HepG2 (cell line): Measurements from ENCODE around the gene PSMB10. TPM values are rescaled to one million over a fixed set of nuclear protein-coding genes. Genes with fewer than 3 reads are reported as not detected.

Experiments used
- BCL6 ChIP-seq: IDR thresholded peaks from 2 replicates; pipeline ENCODE4 v1.6.1; 2016; ENCODE audit warnings: missing genetic modification reagents, missing compliant biosample characterization
- CBX2 ChIP-seq, 2 experiments: fragments of 200-600 bp in 1 of 2; sonication (generic); formaldehyde crosslinking in 1 of 2; IDR thresholded peaks; 2 replicates each; pipeline versions ENCODE4 v1.7.0 to v1.8.1; 2018 to 2022; ENCODE audit warnings: low read depth in 2 of 2, low read length in 1 of 2, mild to moderate bottlenecking in 1 of 2, missing genetic modification reagents in 1 of 2
- CBX5 ChIP-seq: sonication (generic); formaldehyde crosslinking; IDR thresholded peaks from 2 replicates; pipeline ENCODE4 v1.4.0; 2020; ENCODE audit warnings: missing genetic modification reagents, borderline replicate concordance
- FOSL1 ChIP-seq: sonication (generic); formaldehyde crosslinking; IDR thresholded peaks from 2 replicates; pipeline ENCODE4 v1.9.0; 2021; ENCODE audit warnings: missing genetic modification reagents, borderline replicate concordance
- FOXA3 ChIP-seq: IDR thresholded peaks from 2 replicates; pipeline ENCODE4 v1.6.1; 2016; ENCODE audit warnings: missing genetic modification reagents, missing compliant biosample characterization
- FOXC1 ChIP-seq: sonication (generic); formaldehyde crosslinking; IDR thresholded peaks from 2 replicates; pipeline ENCODE4 v1.8.0; 2022; ENCODE audit warnings: mild to moderate bottlenecking, missing genetic modification reagents, borderline replicate concordance
- GFI1 ChIP-seq: sonication (generic); formaldehyde crosslinking; IDR thresholded peaks from 2 replicates; pipeline ENCODE4 v1.5.0; 2020; ENCODE audit warnings: missing genetic modification reagents, mild to moderate bottlenecking, borderline replicate concordance
- GPN1 ChIP-seq: sonication (generic); formaldehyde crosslinking; IDR thresholded peaks from 2 replicates; pipeline ENCODE4 v1.5.1; 2020; ENCODE audit warnings: missing genetic modification reagents, borderline replicate concordance
- ISL2 ChIP-seq: sonication (generic); formaldehyde crosslinking; IDR thresholded peaks from 2 replicates; pipeline ENCODE4 v1.5.0; 2020; ENCODE audit warnings: missing genetic modification reagents
- KLF11 ChIP-seq: IDR thresholded peaks from 2 replicates; pipeline ENCODE4 v1.6.1; 2016; ENCODE audit warnings: missing compliant biosample characterization
- KLF16 ChIP-seq, 2 experiments: sonication (generic) in 1 of 2; formaldehyde crosslinking in 1 of 2; IDR thresholded peaks; 2 replicates each; pipeline versions ENCODE4 v1.6.1 to v1.8.0; 2016 to 2023; ENCODE audit warnings: missing genetic modification reagents in 2 of 2, missing compliant biosample characterization in 1 of 2
- NFE2L1 ChIP-seq: sonication (generic); formaldehyde crosslinking; IDR thresholded peaks from 2 replicates; pipeline ENCODE4 v1.4.0; 2020; ENCODE audit warnings: missing genetic modification reagents, mild to moderate bottlenecking, borderline replicate concordance
- NFKB2 ChIP-seq: sonication (generic); formaldehyde crosslinking; IDR thresholded peaks from 2 replicates; pipeline ENCODE4 v1.4.0; 2020; ENCODE audit warnings: missing genetic modification reagents, borderline replicate concordance
- NR2C2 ChIP-seq: sonication (generic); formaldehyde crosslinking; IDR thresholded peaks from 2 replicates; pipeline ENCODE4 v1.4.0; 2020; ENCODE audit warnings: missing genetic modification reagents, mild to moderate bottlenecking, moderate library complexity, borderline replicate concordance
- NRL ChIP-seq: sonication (generic); formaldehyde crosslinking; IDR thresholded peaks from 2 replicates; pipeline ENCODE4 v1.5.0; 2020; ENCODE audit warnings: missing genetic modification reagents, mild to moderate bottlenecking, moderate library complexity, borderline replicate concordance
- PAXIP1 ChIP-seq: sonication (generic); formaldehyde crosslinking; conservative IDR thresholded peaks from 2 replicates; pipeline ENCODE4 v1.4.0; 2020; ENCODE audit warnings: mild to moderate bottlenecking, missing genetic modification reagents, moderate library complexity
- RCOR2 ChIP-seq: IDR thresholded peaks from 2 replicates; pipeline ENCODE4 v1.6.1; 2016; ENCODE audit warnings: missing biosample characterization, missing genetic modification reagents
- RXRB ChIP-seq: IDR thresholded peaks from 2 replicates; pipeline ENCODE4 v1.6.1; 2016; ENCODE audit warnings: borderline replicate concordance, missing genetic modification reagents, missing compliant biosample characterization
- SIN3B ChIP-seq: fragments of 150-350 bp; IDR thresholded peaks from 2 replicates; pipeline ENCODE4 v1.6.1; 2014; ENCODE audit warnings: low read length
- TARDBP ChIP-seq: sonication (generic); formaldehyde crosslinking; IDR thresholded peaks from 2 replicates; pipeline ENCODE4 v1.8.0; 2022; ENCODE audit warnings: mild to moderate bottlenecking, missing genetic modification reagents
- TOE1 ChIP-seq: sonication (generic); formaldehyde crosslinking; IDR thresholded peaks from 2 replicates; pipeline ENCODE4 v1.4.0; 2020; ENCODE audit warnings: mild to moderate bottlenecking, missing genetic modification reagents
- ZNF20 ChIP-seq: sonication (generic); formaldehyde crosslinking; IDR thresholded peaks from 2 replicates; pipeline ENCODE4 v1.4.0; 2020; ENCODE audit warnings: mild to moderate bottlenecking, moderate library complexity, missing genetic modification reagents
- ZNF24 ChIP-seq: fragments of 450-650 bp; IDR thresholded peaks from 2 replicates; pipeline ENCODE4 v1.6.1; 2017; ENCODE audit warnings: antibody characterized with exemption, mild to moderate bottlenecking
- ZNF337 ChIP-seq: sonication (generic); formaldehyde crosslinking; IDR thresholded peaks from 2 replicates; pipeline ENCODE4 v1.5.1; 2020; ENCODE audit warnings: missing genetic modification reagents, low read depth, mild to moderate bottlenecking, borderline replicate concordance
- ZNF367 ChIP-seq: sonication (generic); formaldehyde crosslinking; IDR thresholded peaks from 2 replicates; pipeline ENCODE4 v1.4.0; 2020; ENCODE audit warnings: missing genetic modification reagents, borderline replicate concordance
- ZNF414 ChIP-seq: sonication (generic); formaldehyde crosslinking; IDR thresholded peaks from 2 replicates; pipeline ENCODE4 v1.5.0; 2020; ENCODE audit warnings: missing genetic modification reagents
- ZNF737 ChIP-seq: sonication (generic); formaldehyde crosslinking; IDR thresholded peaks from 2 replicates; pipeline ENCODE4 v1.5.0; 2020; ENCODE audit warnings: missing genetic modification reagents, mild to moderate bottlenecking, borderline replicate concordance
- polyA plus RNA-seq, 8 experiments: library from polyadenylated mRNA; depleted of rRNA in 3 of 8; stranded (reverse) in 7 of 8; unstranded in 1 of 8; fragments of >200 nt; fragmentation: Illumina TruSeq in 4 of 8; extraction: Trizol in 4 of 8; gene quantifications; 2 replicates each; pipeline versions ENCODE4 v1.2.1 to v1.2.3, GENCODE V29; 2011 to 2016; ENCODE audit warnings: low read depth in 4 of 8, missing spikeins in 1 of 8, mixed read lengths in 1 of 8; ENCODE audit not compliant: insufficient read depth in 1 of 8
- total RNA-seq, 5 experiments: library from RNA; depleted of rRNA; stranded (reverse); fragments of >200 nt; fragmentation: Illumina TruSeq; extraction: Trizol; gene quantifications; 2 replicates each; pipeline ENCODE4 v1.2.3, GENCODE V29; 2016; ENCODE audit warnings: low read depth in 1 of 5

The PSMB10 gene
- total and polyA plus RNA-seq, 2 of the 13 experiments (the other 11 are each of a cell fraction or from before 2014, with no cell fraction given) = 12.7 to 65.9 TPM

GRCh38 chr16:67936124-67936879, at the start of gene PSMB10 (continued):
- TF ChIP-seq GFI1 (CRISPR knock-in tag) (peak; percentile 68; the same call in 1 of the 2 replicates), CBX2 (IDR thresholded peaks at IDR 0.05; ENCODE audit: low read depth, low read length) (no peak), CBX2 (CRISPR knock-in tag; IDR thresholded peaks at IDR 0.05; ENCODE audit: low read depth) (no peak), KLF11 (CRISPR knock-in tag) (no peak), ZNF20 (CRISPR knock-in tag) (no peak), ZNF737 (CRISPR knock-in tag) (no peak), TOE1 (CRISPR knock-in tag) (no peak), ZNF367 (CRISPR knock-in tag) (no peak), BCL6 (CRISPR knock-in tag) (no peak), KLF16 (CRISPR knock-in tag; IDR thresholded peaks at IDR 0.05) (peak in 1 of 2 experiments; percentile 89; a peak in 1 of 4 replicates), RCOR2 (no peak), SIN3B (no peak), PAXIP1 (no peak), ISL2 (CRISPR knock-in tag) (no peak; the same call in 1 of the 2 replicates), NRL (CRISPR knock-in tag) (peak; percentile 94), CBX5 (CRISPR knock-in tag) (no peak), FOXA3 (CRISPR knock-in tag) (no peak), TARDBP (CRISPR knock-in tag) (no peak; the same call in 1 of the 2 replicates), RXRB (no peak), NR2C2 (CRISPR knock-in tag) (no peak; the same call in none of the 2 replicates), ZNF337 (CRISPR knock-in tag) (no peak), NFE2L1 (CRISPR knock-in tag) (no peak), ZNF24 (no peak), FOXC1 (CRISPR knock-in tag) (peak; percentile 49; the same call in 1 of the 2 replicates), GPN1 (no peak), NFKB2 (CRISPR knock-in tag) (no peak), ZNF414 (CRISPR knock-in tag) (no peak), FOSL1 (CRISPR knock-in tag) (no peak)
